ENCODE data around the gene ANKRD6. TPM values are rescaled to one million over a fixed set of nuclear protein-coding genes. Genes with fewer than 3 reads are reported as not detected.

The ANKRD6 gene
- total RNA-seq, 6 donors from 2014 or later, result 14.5 to 60.8 (median 30.7) TPM

- Histone ChIP-seq H3K27me3 (no peaks in the 10 kb centered on the region), H3K36me3 (no peaks in the 10 kb centered on the region), H3K27ac (no peak overlapping the region), H3K9me3 (no peaks in the 10 kb centered on the region), H3K4me3 (no peak overlapping the region), H3K4me1 (no peaks in the 10 kb centered on the region)
- 92 to 98% methylated on average over 2 of the region's 2 CpGs for WGBS, 2 donors
- no peak for TF ChIP-seq EP300 (IDR thresholded peaks at IDR 0.05)
- ATAC-seq (ENCODE audit: low FRiP score in 2 of 2), result no peak
- DNase-seq, result no peak
Observed at GRCh38 chr6:89539779-89540178, 106.8 kb downstream of the ANKRD6 start.

- Histone ChIP-seq H3K9me3 (no peaks in the 10 kb centered on the region), H3K27ac (peak overlapping the region in 1 of 4 donors; percentile 2), H3K4me1 (no peaks in the 10 kb centered on the region), H3K27me3 (no peaks in the 10 kb centered on the region), H3K4me3 (peak overlapping the region in 3 of 4 donors; percentile 12 to 35 (median 18)), H3K36me3 (no peaks in the 10 kb centered on the region)
- no peak for ATAC-seq (ENCODE audit: low FRiP score in 2 of 2)
- peak in 1 of 2 donors; percentile 28 for DNase-seq
- TF ChIP-seq EP300 (IDR thresholded peaks at IDR 0.05), result no peak
- TF ChIP-seq CTCF (IDR thresholded peaks at IDR 0.05), result no peak
- no peak for TF ChIP-seq POLR2AphosphoS5 (IDR thresholded peaks at IDR 0.05)
- TF ChIP-seq POLR2A (IDR thresholded peaks at IDR 0.05), result no peak
- WGBS, 2 donors, result 71 to 72% methylated on average over 12 of the region's 12 CpGs
Observed at GRCh38 chr6:89542081-89542857, 109.3 kb downstream of the ANKRD6 start.

- Histone ChIP-seq H3K4me3 (peak overlapping the region in 2 of 4 donors; percentile 12 to 35), H3K4me1 (no peaks in the 10 kb centered on the region), H3K27me3 (no peaks in the 10 kb centered on the region), H3K36me3 (no peaks in the 10 kb centered on the region), H3K27ac (peak overlapping the region in 1 of 4 donors; percentile 2), H3K9me3 (no peaks in the 10 kb centered on the region)
- ATAC-seq (ENCODE audit: low FRiP score in 2 of 2) (no peak), DNase-seq (no peak)
- TF ChIP-seq CTCF (IDR thresholded peaks at IDR 0.05) (no peak), POLR2A (IDR thresholded peaks at IDR 0.05) (no peak), EP300 (IDR thresholded peaks at IDR 0.05) (no peak), POLR2AphosphoS5 (IDR thresholded peaks at IDR 0.05) (no peak)
- WGBS, 2 donors, result 55 to 62% methylated on average over 3 of the region's 3 CpGs
Observed at GRCh38 chr6:89542866-89543265, 109.9 kb downstream of the ANKRD6 start.

- 88 to 100% methylated on average over 3 to 5 of the region's 5 CpGs for WGBS, 2 donors
- ATAC-seq (ENCODE audit: low FRiP score in 2 of 2) (no peak), DNase-seq (peak in 1 of 2 donors; percentile 42)
- TF ChIP-seq EP300 (IDR thresholded peaks at IDR 0.05), result no peak
- no peak for TF ChIP-seq CTCF (IDR thresholded peaks at IDR 0.05)
- no peak for TF ChIP-seq POLR2A (IDR thresholded peaks at IDR 0.05)
- TF ChIP-seq POLR2AphosphoS5 (IDR thresholded peaks at IDR 0.05), result no peak
- Histone ChIP-seq H3K36me3 (no peaks in the 10 kb centered on the region), H3K27ac (no peak overlapping the region), H3K9me3 (no peaks in the 10 kb centered on the region), H3K27me3 (no peaks in the 10 kb centered on the region), H3K4me3 (no peak overlapping the region), H3K4me1 (no peaks in the 10 kb centered on the region)
Observed at GRCh38 chr6:89547281-89547680, 114.3 kb downstream of the ANKRD6 start.

GRCh38 chr6:89553431-89553830, 120.5 kb downstream of the ANKRD6 start:
- TF ChIP-seq CTCF (IDR thresholded peaks at IDR 0.05) (no peak), EP300 (IDR thresholded peaks at IDR 0.05) (no peak), POLR2AphosphoS5 (IDR thresholded peaks at IDR 0.05) (no peak), POLR2A (IDR thresholded peaks at IDR 0.05) (no peak)
- Histone ChIP-seq H3K4me3 (no peak overlapping the region), H3K27me3 (no peaks in the 10 kb centered on the region), H3K36me3 (no peaks in the 10 kb centered on the region), H3K9me3 (no peaks in the 10 kb centered on the region), H3K27ac (no peak overlapping the region), H3K4me1 (no peaks in the 10 kb centered on the region)
- DNase-seq (no peak), ATAC-seq (ENCODE audit: low FRiP score in 2 of 2) (no peak)
- WGBS, 2 donors, result 64 to 80% methylated on average over 5 of the region's 5 CpGs
